Inferior parietal cortex (tissue), 1 donor: ENCODE measurements around the gene ZNF618.

Source experiments
- DNase-seq: peaks from one replicate; pipeline ENCODE4 v3.0.0-alpha.2; 2016; ENCODE audit errors: extremely low spot score

Gene ZNF618

GRCh38 chr9:113934167-113934828 is 58.2 kb downstream of the ZNF618 start:
- DNase-seq, result no peak

- DNase-seq, result no peak
Observed at GRCh38 chr9:113934829-113935676, 58.9 kb downstream of the ZNF618 start.

- no peak for DNase-seq
Observed at GRCh38 chr9:113935677-113936380, 59.7 kb downstream of the ZNF618 start.

- no peak for DNase-seq
Observed at GRCh38 chr9:113940077-113940476, 64.0 kb downstream of the ZNF618 start.

GRCh38 chr9:113941056-113941455 is 64.9 kb downstream of the ZNF618 start:
- no peak for DNase-seq

GRCh38 chr9:113941526-113941925 is 65.4 kb downstream of the ZNF618 start:
- no peak for DNase-seq

- DNase-seq, result no peak
Observed at GRCh38 chr9:113943112-113944009, 67.3 kb downstream of the ZNF618 start.

- DNase-seq, result no peak
Observed at GRCh38 chr9:113945784-113946183, 69.7 kb downstream of the ZNF618 start.

GRCh38 chr9:113946496-113947115 is 70.5 kb downstream of the ZNF618 start:
- DNase-seq, result no peak

GRCh38 chr9:113947941-113948340 is 71.8 kb downstream of the ZNF618 start:
- no peak for DNase-seq

- no peak for DNase-seq
Observed at GRCh38 chr9:113948891-113949570, 72.9 kb downstream of the ZNF618 start.

- no peak for DNase-seq
Observed at GRCh38 chr9:113949571-113950078, 73.5 kb downstream of the ZNF618 start.

- no peak for DNase-seq
Observed at GRCh38 chr9:113950195-113951031, 74.3 kb downstream of the ZNF618 start.

- DNase-seq, result no peak
Observed at GRCh38 chr9:113951032-113951372, 74.9 kb downstream of the ZNF618 start.

- DNase-seq, result no peak
Observed at GRCh38 chr9:113952676-113953075, 76.6 kb downstream of the ZNF618 start.

- no peak for DNase-seq
Observed at GRCh38 chr9:113953531-113953930, 77.4 kb downstream of the ZNF618 start.

GRCh38 chr9:113954591-113954990 is 78.5 kb downstream of the ZNF618 start:
- no peak for DNase-seq

GRCh38 chr9:113955076-113955752 is 79.1 kb downstream of the ZNF618 start:
- DNase-seq, result no peak

- no peak for DNase-seq
Observed at GRCh38 chr9:113956901-113957300, 80.8 kb downstream of the ZNF618 start.
